Neuronal stem cell (in vitro differentiated cells): ENCODE measurements around the gene RFXANK.

ENCODE experiments used
- DNase-seq: peaks from one replicate; pipeline ENCODE4 v3.0.0-alpha.2; 2013; ENCODE audit warnings: low spot score
- H2AFZ ChIP-seq: one replicate; pipeline ENCODE4 v1.6.1; 2013; ENCODE audit warnings: mild to moderate bottlenecking, low read length, inconsistent platforms
- H2AK5ac ChIP-seq: 2 replicates; pipeline ENCODE4 v1.6.1; 2013; ENCODE audit warnings: low read depth, mild to moderate bottlenecking, inconsistent platforms, low read length, moderate library complexity, mixed read lengths
- H2BK120ac ChIP-seq: 2 replicates; pipeline ENCODE4 v1.6.1; 2013; ENCODE audit warnings: low read depth, mild to moderate bottlenecking, inconsistent platforms, low read length, moderate library complexity, mixed read lengths
- H2BK12ac ChIP-seq: one replicate; pipeline ENCODE4 v1.6.1; 2013; ENCODE audit warnings: low read length, inconsistent platforms
- H2BK15ac ChIP-seq: 2 replicates; pipeline ENCODE4 v1.6.1; 2013; ENCODE audit warnings: mild to moderate bottlenecking, low read length, inconsistent platforms, mixed read lengths
- H2BK5ac ChIP-seq: one replicate; pipeline ENCODE4 v1.6.1; 2013; ENCODE audit warnings: inconsistent platforms, mild to moderate bottlenecking, low read length, moderate library complexity
- H3K14ac ChIP-seq: one replicate; pipeline ENCODE4 v1.6.1; 2013; ENCODE audit warnings: low read length, inconsistent platforms
- H3K18ac ChIP-seq: 2 replicates; pipeline ENCODE4 v1.6.1; 2013; ENCODE audit warnings: low read length, inconsistent platforms
- H3K23ac ChIP-seq: 2 replicates; pipeline ENCODE4 v1.6.1; 2013; ENCODE audit warnings: low read depth, mild to moderate bottlenecking, mixed read lengths, low read length, inconsistent platforms; ENCODE audit not compliant: poor library complexity
- H3K27ac ChIP-seq: replicated peaks from 3 replicates; pipeline ENCODE4 v1.5.1; 2013; ENCODE audit warnings: low read length, inconsistent platforms
- H3K27me3 ChIP-seq, 3 experiments: 2 replicates each; pipeline ENCODE4 v1.6.1; 2013; ENCODE audit warnings: low read length in 3 of 3, mild to moderate bottlenecking in 2 of 3, inconsistent platforms in 1 of 3, low read depth in 1 of 3, mixed read lengths in 1 of 3, moderate library complexity in 1 of 3; ENCODE audit not compliant: control insufficient read depth in 3 of 3, insufficient read depth in 3 of 3
- H3K36me3 ChIP-seq, 2 donors: replicated peaks in 1 of 2; 2 replicates each; pipeline ENCODE4 v1.6.1; 2013; ENCODE audit warnings: low read length in 2 of 2; ENCODE audit not compliant: control insufficient read depth in 2 of 2, insufficient read depth in 2 of 2
- H3K4ac ChIP-seq: 2 replicates; pipeline ENCODE4 v1.6.1; 2013; ENCODE audit warnings: inconsistent platforms, mild to moderate bottlenecking, low read length, moderate library complexity
- H3K4me1 ChIP-seq, 2 donors: 1 replicate in 1 of 2; 2 replicates in 1 of 2; pipeline ENCODE4 v1.6.1; 2013; ENCODE audit warnings: low read length in 2 of 2, low read depth in 1 of 2; ENCODE audit not compliant: control insufficient read depth in 2 of 2, insufficient read depth in 1 of 2
- H3K4me2 ChIP-seq: one replicate; pipeline ENCODE4 v1.6.1; 2013; ENCODE audit warnings: mild to moderate bottlenecking, low read length, inconsistent platforms; ENCODE audit not compliant: insufficient read depth, poor library complexity, severe bottlenecking
- H3K4me3 ChIP-seq, 2 donors: 2 replicates each; pipeline ENCODE4 v1.5.1; 2013; ENCODE audit warnings: low read length in 2 of 2, mild to moderate bottlenecking in 2 of 2, inconsistent platforms in 1 of 2, moderate library complexity in 1 of 2
- H3K79me1 ChIP-seq: one replicate; pipeline ENCODE4 v1.6.1; 2013; ENCODE audit warnings: low read depth, mild to moderate bottlenecking, inconsistent platforms, low read length, moderate library complexity
- H3K9ac ChIP-seq: one replicate; pipeline ENCODE4 v1.6.1; 2013; ENCODE audit warnings: mild to moderate bottlenecking, low read depth, low read length, inconsistent platforms; ENCODE audit not compliant: poor library complexity
- H3K9me3 ChIP-seq, 2 donors: replicated peaks in 1 of 2; 2 replicates each; pipeline versions ENCODE3 to v1.6.1; 2013; ENCODE audit warnings: low read length in 2 of 2, mild to moderate bottlenecking in 2 of 2, inconsistent platforms in 1 of 2, low read depth in 1 of 2, mixed read lengths in 1 of 2, moderate library complexity in 1 of 2; ENCODE audit not compliant: control insufficient read depth in 2 of 2, insufficient read depth in 1 of 2
- H4K8ac ChIP-seq: one replicate; pipeline ENCODE4 v1.6.1; 2013; ENCODE audit warnings: low read depth, mild to moderate bottlenecking, inconsistent platforms, low read length, moderate library complexity
- H4K91ac ChIP-seq: one replicate; pipeline ENCODE4 v1.6.1; 2013; ENCODE audit warnings: low read length, low read depth, mild to moderate bottlenecking, inconsistent platforms; ENCODE audit not compliant: poor library complexity
- WGBS, 2 donors: extraction: QIAGEN DNeasy Blood & Tissue Kit; methylation state at CpG; one replicate each; pipeline ENCODE4 v1.1.7; 2013; ENCODE audit warnings: missing lambda C conversion rate in 2 of 2, mixed read lengths in 1 of 2; ENCODE audit not compliant: insufficient read length in 2 of 2, insufficient replicate concordance in 1 of 2; ENCODE audit errors: extremely low coverage in 2 of 2; 5-methylcytosine and 5-hydroxymethylcytosine counted together

RFXANK gene

DNA sequence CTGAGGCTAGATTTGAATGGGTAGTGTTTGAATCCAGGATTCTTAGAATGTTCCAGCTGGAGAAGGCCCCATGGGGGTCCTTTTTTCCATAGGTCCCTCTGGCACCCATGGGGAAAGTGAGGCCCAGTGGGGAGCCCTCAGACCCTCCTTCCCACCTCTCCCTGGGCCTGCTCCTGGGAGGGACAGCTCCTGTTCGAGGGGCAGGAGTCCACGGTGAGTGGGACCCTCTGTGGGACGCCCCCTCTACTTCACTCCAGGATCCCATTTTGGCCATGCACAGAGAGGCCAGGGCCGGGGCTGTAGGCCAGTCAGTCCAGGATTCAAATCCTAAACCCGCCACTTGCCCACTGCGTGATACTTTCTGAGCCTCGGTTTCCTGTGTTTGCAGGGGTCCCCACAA, 29.6 kb upstream of the RFXANK start:
- no peaks in the 10 kb centered on the region for H3K36me3 ChIP-seq
- H3K4me3 ChIP-seq = no peak overlapping the region
- H2AFZ ChIP-seq = no peak overlapping the region
- H4K8ac ChIP-seq = no peak overlapping the region
- H2AK5ac ChIP-seq = no peak overlapping the region
- no peaks in the 10 kb centered on the region for H3K79me1 ChIP-seq
- no peak overlapping the region for H2BK15ac ChIP-seq
- H3K9me3 ChIP-seq = no peaks in the 10 kb centered on the region
- no peak overlapping the region for H3K4ac ChIP-seq
- DNase-seq = no peak
- H2BK5ac ChIP-seq = no peak overlapping the region
- no peak overlapping the region for H3K18ac ChIP-seq
- no peak overlapping the region for H3K4me2 ChIP-seq
- no peak overlapping the region for H3K9ac ChIP-seq
- H3K14ac ChIP-seq = no peak overlapping the region
- no peak overlapping the region for H3K27ac ChIP-seq
- H2BK12ac ChIP-seq = no peak overlapping the region
- no peaks in the 10 kb centered on the region for H3K4me1 ChIP-seq
- no peak overlapping the region for H4K91ac ChIP-seq
- H3K23ac ChIP-seq = no peak overlapping the region
- H2BK120ac ChIP-seq = no peak overlapping the region
- no CpG with 5 or more reads among the region's 7 CpGs for WGBS, 2 donors
- H3K27me3 ChIP-seq = no peaks in the 10 kb centered on the region

DNA sequence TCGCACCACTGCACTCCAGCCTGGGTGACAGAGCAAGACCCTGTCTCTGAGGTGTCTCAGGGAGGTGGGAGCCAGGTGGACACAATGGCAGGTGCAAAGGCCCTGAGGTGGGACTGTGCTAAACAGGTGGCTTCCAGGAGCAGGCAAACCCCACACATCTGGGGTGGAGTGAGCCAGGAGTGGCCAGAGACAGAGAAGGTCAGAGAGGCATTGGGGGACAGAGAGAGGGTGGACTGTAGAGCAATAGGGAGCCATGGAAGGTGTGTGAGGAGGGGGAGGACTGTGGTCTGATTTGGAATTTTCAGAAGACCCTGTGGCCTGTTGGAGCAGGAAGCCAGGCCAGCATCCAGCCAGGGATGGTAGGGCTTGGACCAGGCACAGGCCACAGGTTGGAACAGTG, 26.7 kb upstream of the RFXANK start:
- Histone ChIP-seq H3K4me2 (no peak overlapping the region), H3K79me1 (no peaks in the 10 kb centered on the region), H2AK5ac (peak overlapping the region; percentile 52), H2BK120ac (no peak overlapping the region), H4K91ac (no peak overlapping the region), H3K9ac (no peak overlapping the region), H2BK12ac (no peak overlapping the region), H4K8ac (no peak overlapping the region), H3K4me1 (peaks cover 0 to 6% of the 10 kb centered on the region in 2 donors), H3K36me3 (no peaks in the 10 kb centered on the region), H3K4ac (no peak overlapping the region), H3K23ac (no peak overlapping the region), H3K27ac (no peak overlapping the region), H3K27me3 (peaks cover 0 to 9% (median 0%) of the 10 kb centered on the region in 3 experiments), H3K14ac (no peak overlapping the region), H3K18ac (no peak overlapping the region), H2AFZ (no peak overlapping the region), H2BK5ac (no peak overlapping the region), H3K4me3 (no peak overlapping the region), H3K9me3 (peaks cover 0 to 2% of the 10 kb centered on the region in 2 donors), H2BK15ac (no peak overlapping the region)
- no peak for DNase-seq
- no CpG with 5 or more reads among the region's 1 CpG for WGBS, 2 donors

DNA sequence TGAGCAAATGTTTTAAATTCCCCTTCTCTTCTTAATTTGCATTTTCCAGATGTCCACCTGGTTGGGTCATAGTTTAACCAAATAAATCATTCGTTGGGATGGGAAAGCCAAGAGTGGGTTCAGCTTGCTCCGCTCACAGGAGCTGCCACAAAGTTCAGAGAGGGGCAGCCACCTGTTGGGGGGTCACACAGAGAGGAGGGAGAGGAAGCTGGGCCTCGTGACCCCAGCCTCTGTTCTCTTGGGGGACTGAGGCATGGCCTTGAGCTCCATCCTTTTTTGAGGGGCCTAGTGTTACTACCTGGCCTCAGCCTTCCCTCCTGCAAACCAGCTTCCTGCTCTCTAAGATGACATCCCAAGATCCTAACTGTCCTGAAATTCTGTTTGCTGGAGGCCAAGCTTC, 24.4 kb upstream of the RFXANK start:
- no peak overlapping the region for H2AFZ ChIP-seq
- no peak for DNase-seq
- H3K4me1 ChIP-seq = peaks cover 0 to 13% of the 10 kb centered on the region in 2 donors
- H2AK5ac ChIP-seq = no peak overlapping the region
- no peak overlapping the region for H3K4me3 ChIP-seq
- H3K23ac ChIP-seq = no peak overlapping the region
- H3K27ac ChIP-seq = no peak overlapping the region
- WGBS, 2 donors = no CpG with 5 or more reads among the region's 3 CpGs
- H3K14ac ChIP-seq = no peak overlapping the region
- no peak overlapping the region for H4K8ac ChIP-seq
- H2BK5ac ChIP-seq = no peak overlapping the region
- peaks cover 0 to 2% of the 10 kb centered on the region in 2 donors for H3K9me3 ChIP-seq
- no peak overlapping the region for H3K18ac ChIP-seq
- H3K4ac ChIP-seq = no peak overlapping the region
- H2BK120ac ChIP-seq = no peak overlapping the region
- no peak overlapping the region for H2BK15ac ChIP-seq
- H4K91ac ChIP-seq = no peak overlapping the region
- H3K27me3 ChIP-seq = peaks cover 0 to 16% (median 0%) of the 10 kb centered on the region in 3 experiments
- no peaks in the 10 kb centered on the region for H3K36me3 ChIP-seq
- no peak overlapping the region for H2BK12ac ChIP-seq
- no peak overlapping the region for H3K4me2 ChIP-seq
- H3K9ac ChIP-seq = no peak overlapping the region
- no peaks in the 10 kb centered on the region for H3K79me1 ChIP-seq

DNA sequence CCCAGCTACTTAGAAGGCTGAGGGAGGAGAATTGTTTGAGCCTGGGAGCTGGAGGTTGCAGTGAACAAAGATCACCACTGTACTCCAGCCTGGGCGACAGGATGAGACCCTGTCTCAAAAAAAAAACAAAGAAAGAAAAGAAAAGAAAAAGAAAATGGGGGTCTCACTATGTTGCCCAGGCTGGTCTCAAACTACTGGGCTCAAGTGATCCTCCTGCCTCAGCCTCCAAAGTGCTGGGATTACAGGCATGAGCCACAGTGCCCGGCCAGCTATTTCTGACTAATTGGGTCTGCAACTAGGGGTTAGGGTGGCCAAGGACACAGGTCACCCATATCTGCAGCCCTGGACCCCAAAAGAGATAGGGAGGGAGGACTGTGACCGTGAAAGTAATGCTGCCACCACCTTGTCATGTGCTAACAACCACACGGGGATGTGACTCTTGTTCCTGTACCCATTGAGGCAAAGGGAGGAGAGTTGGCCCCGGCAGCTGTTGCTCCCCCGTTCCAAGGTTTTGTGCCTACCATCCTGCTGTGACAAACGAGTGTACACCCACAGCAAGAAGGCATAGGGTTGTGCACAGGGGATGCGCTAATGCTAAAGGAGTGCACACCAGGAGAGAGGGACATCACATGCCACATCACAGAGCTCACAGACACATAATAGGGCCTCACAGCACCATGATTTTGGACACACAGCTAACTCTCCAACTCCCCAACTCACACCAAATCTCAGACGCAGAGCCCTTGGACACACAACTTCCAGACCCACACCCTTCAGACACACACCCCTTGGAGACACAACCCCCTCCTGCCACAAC, 22.6 kb upstream of the RFXANK start:
- H3K9me3 ChIP-seq = peaks cover 0 to 2% of the 10 kb centered on the region in 2 donors
- H2BK120ac ChIP-seq = no peak overlapping the region
- H3K4me3 ChIP-seq = peak overlapping the region in 1 of 2 donors; percentile 21
- H3K27me3 ChIP-seq = peaks cover 0 to 16% (median 0%) of the 10 kb centered on the region in 3 experiments
- peak overlapping the region; percentile 74 for H3K9ac ChIP-seq
- H3K4me2 ChIP-seq = peak overlapping the region; percentile 67
- H2BK5ac ChIP-seq = no peak overlapping the region
- H2AFZ ChIP-seq = no peak overlapping the region
- no peak overlapping the region for H2BK15ac ChIP-seq
- H4K91ac ChIP-seq = no peak overlapping the region
- no peak overlapping the region for H3K18ac ChIP-seq
- DNase-seq = no peak
- no peak overlapping the region for H4K8ac ChIP-seq
- H3K27ac ChIP-seq = no peak overlapping the region
- peak overlapping the region; percentile 89 for H3K23ac ChIP-seq
- H2AK5ac ChIP-seq = no peak overlapping the region
- no CpG with 5 or more reads among the region's 9 CpGs for WGBS, 2 donors
- H3K36me3 ChIP-seq = no peaks in the 10 kb centered on the region
- no peak overlapping the region for H3K4ac ChIP-seq
- H2BK12ac ChIP-seq = no peak overlapping the region
- H3K14ac ChIP-seq = peak overlapping the region; percentile 44
- peaks cover 0 to 13% of the 10 kb centered on the region in 2 donors for H3K4me1 ChIP-seq
- H3K79me1 ChIP-seq = no peaks in the 10 kb centered on the region
